HG02759 (cell line): Measurements from ENCODE around the gene PLD1.
"Not testable (repeated sequence)": the region's sequence is repeated elsewhere in the genome, so short reads cannot be mapped to it uniquely, and the experiment has no call there.

Experiments
- ATAC-seq: cut with Tn5 transposase; IDR thresholded peaks from one replicate; pipeline ENCODE4 v1.9.1; 2021; ENCODE audit warnings: mild to moderate bottlenecking, moderate library complexity; ENCODE audit not compliant: unreplicated experiment

PLD1 gene

GRCh38 chr3:171566803-171567422, 243.4 kb downstream of the PLD1 start:
- no peak for ATAC-seq

- no peak for ATAC-seq
Measured at GRCh38 chr3:171565481-171566058, 244.7 kb downstream of the PLD1 start.

DNA sequence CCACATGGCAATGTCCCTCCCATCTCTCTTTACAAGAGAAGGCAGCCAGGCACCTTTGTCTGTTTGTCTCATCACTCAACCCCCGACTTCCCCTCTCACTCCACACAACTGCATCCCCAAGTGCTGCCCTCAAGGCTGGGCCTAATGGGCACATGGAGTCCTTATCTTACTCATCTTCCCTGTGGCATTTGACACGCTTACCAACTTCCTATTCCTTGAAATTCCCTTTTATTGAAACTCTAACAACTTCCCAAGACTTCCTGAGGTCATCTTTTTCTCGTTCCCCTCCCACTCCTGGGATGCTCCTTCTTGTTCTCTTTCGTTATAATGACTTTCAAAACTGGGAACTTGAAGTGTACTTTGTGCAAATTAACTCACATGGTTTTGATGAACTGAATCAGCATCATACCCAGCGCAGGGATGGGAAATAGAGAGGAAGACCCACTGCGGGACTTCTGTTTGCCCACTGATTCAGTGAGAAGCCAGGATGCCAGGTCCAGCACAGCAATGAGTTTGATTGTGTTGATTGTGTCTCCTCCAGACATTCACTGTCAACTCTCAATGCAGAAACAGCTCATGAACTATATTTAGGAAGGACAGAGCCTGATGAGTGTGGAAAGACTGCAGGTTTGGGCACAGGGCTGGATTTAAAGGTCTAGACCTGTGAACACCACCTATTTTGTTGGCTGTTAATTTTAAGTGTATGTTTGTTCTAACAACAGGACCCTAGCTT, 245.4 kb downstream of the PLD1 start:
- ATAC-seq: no peak

- ATAC-seq: no peak
Measured at GRCh38 chr3:171563298-171563697, 247.0 kb downstream of the PLD1 start.

GRCh38 chr3:171562459-171562858, 247.8 kb downstream of the PLD1 start:
- not testable (repeated sequence) for ATAC-seq

DNA sequence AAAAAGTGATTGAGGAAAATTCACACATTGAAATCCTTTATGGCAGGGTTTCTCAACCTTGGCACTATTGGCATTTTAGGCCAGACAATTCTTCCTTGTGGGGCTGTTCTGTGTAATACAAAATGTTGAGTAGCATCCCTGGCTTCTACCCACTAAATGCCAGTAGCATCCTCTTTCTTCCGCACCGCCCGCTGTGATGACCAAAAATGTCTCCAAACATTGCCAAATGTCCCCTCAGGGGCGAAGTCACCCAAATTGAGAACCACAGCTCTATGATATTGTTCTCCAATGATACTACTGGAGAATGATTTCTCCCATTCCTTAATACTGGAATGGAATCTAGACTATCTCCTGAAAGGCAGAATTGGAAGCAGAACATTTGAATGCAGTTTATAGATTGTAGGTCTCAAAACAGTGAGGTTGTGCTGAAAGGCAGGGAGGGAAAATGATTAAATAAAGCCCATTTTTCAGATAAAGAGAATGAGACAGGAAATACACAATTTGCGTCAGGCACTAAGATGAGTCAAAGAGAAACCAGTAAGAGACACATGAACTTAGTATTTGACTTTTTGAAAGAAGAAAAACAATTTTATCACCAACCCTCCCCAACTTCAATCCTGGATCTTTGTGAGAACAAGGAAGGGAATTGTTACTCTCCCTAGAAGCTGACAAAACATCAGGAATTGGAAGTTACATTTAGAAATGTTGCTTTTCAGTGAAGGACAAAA, 248.5 kb downstream of the PLD1 start:
- no peak for ATAC-seq

GRCh38 chr3:171559586-171559985, 250.7 kb downstream of the PLD1 start:
- ATAC-seq: no peak

DNA sequence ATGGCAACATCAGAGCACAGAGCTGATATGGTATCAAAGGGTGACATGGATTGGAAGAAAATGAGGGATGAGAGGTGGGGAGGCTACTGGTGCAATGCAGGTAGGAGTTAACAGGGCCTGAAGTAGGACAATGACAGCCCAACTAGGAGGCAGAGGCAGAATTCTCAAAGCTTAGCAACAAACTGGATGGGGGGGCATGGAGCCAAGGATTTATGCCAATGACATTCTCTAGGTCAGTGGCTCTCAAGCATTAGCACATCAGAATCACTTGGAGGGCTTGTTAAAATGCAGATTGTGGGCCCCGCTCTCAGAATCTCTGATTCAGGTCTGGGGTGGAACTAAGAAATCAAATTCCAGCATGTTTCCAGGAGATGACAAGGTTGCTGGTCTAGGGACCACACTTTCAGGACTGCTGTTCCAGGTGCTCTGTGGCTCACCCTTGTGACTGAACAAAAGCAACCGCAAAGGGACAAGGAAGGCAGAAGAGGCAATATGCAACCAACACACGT, 252.0 kb downstream of the PLD1 start:
- ATAC-seq: no peak

DNA sequence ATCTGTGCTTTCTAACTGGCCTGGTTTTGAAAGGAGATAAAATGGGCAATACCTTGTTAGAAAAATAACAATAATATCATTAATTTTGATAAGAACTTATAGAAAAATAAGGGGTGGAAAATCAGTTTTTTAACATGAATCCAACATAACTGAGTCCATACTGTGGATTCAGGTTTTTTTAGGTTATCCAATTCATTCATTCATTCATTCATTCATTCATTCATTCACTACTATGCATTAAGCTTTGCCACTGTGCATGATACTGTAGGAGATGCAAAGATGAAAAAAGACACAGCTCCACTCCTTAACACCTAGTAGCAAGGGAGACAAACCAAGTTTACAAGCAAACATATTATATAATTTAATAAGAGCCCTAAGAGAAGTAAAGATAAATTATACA, 253.1 kb downstream of the PLD1 start:
- ATAC-seq: no peak

DNA sequence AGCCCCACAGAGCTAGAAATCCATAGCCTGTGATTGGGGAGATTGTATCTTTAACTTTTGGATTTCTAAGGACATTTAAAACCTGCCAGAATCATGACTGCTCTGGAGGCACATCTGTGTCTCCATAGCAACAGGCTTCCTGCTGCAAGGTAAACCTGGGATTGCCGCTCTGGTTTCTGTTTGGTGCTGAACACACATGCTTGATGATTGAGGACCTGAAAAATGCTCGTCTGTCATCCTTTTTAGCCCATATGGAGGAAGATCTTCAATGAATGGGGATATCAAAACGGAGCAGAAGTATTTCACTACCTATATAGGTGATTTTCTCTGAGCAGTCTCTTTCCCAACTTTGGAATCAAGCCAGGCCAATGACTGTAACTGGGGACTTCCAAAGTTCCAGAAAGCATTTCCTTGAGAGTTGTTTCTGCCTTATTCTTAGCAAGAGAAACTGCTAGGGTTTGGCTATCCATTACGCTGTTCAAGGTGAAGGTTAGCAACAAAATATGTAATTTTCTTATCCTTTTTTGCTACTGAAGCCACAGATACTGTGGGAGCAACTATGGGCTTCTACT, 253.6 kb downstream of the PLD1 start:
- no peak for ATAC-seq

- ATAC-seq: no peak
Measured at GRCh38 chr3:171556148-171556547, 254.1 kb downstream of the PLD1 start.

GRCh38 chr3:171553086-171553485, 257.2 kb downstream of the PLD1 start:
- ATAC-seq: no peak

DNA sequence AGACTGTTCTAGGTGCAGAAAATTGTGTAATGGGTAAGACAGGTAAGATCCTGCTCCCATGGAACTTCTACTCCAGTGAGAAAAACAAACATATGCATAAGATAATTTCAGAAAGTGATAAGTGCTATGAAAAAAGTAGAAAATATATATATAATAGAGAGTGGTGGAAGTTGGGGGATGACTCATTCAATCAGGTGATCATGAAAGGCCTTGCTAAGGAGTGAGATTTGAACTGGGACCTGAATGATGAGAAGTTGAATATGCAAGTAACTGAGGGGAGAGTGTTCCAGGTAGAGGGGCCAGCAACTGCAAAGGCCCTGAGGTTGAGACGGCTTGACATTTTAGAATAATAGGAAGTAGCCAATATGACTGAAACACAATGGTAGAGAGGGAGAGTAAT, 257.8 kb downstream of the PLD1 start:
- no peak for ATAC-seq

DNA sequence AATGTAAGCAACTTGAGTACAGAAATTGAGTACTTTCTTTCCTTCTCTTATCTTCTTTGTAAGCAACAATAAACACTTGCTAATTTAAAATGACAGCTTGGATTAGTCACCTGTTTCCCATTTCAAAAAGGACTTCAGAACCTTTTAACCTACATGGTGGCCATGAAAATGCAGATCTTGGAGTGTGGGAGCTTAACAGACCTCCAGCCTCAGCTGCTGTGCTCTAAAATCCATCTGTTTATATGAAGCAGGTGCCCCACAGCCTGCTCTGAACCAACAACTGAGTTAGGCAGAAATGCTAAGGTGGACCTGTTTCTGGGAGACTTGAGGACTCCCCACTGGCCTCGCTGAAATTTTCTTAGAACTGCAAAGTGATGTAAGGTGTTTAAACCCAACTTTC, 259.0 kb downstream of the PLD1 start:
- ATAC-seq: no peak
